ENCODE measurements around the gene R3HDM1. TPM values are rescaled to one million over a fixed set of nuclear protein-coding genes. Genes with fewer than 3 reads are reported as not detected.

Gene R3HDM1
- total RNA-seq, 4 donors from 2014 or later = 11.1 to 17.5 (median 15.7) TPM

GRCh38 chr2:135762530-135762929 is 231.2 kb downstream of the R3HDM1 start:
- ATAC-seq (ENCODE audit: low FRiP score) = no peak

DNA sequence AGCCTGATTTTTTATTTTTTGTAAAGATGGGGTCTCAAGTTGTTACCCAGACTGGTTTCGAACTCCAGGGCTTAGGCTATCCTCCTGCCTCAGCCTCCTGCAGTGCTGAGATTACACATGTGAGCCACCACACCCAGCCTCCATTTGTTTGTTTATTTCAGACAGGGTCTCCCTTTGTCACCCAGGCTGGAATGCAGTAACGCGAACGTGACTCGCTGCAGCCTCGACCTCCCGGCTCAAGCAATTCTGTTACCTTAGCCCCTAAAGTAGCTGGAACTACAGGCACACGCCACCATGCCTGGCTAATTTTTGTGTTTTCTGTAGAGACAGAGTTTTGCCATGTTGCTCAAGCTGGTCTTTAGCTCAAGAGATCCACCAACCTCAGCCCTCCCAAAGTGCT is 237.6 kb downstream of the R3HDM1 start:
- ATAC-seq (ENCODE audit: low FRiP score) = no peak
- TF ChIP-seq, protein P1, sequence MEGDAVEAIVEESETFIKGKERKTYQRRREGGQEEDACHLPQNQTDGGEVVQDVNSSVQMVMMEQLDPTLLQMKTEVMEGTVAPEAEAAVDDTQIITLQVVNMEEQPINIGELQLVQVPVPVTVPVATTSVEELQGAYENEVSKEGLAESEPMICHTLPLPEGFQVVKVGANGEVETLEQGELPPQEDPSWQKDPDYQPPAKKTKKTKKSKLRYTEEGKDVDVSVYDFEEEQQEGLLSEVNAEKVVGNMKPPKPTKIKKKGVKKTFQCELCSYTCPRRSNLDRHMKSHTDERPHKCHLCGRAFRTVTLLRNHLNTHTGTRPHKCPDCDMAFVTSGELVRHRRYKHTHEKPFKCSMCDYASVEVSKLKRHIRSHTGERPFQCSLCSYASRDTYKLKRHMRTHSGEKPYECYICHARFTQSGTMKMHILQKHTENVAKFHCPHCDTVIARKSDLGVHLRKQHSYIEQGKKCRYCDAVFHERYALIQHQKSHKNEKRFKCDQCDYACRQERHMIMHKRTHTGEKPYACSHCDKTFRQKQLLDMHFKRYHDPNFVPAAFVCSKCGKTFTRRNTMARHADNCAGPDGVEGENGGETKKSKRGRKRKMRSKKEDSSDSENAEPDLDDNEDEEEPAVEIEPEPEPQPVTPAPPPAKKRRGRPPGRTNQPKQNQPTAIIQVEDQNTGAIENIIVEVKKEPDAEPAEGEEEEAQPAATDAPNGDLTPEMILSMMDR (IDR thresholded peaks at IDR 0.05) = no peak

More at GRCh38 chr2:135762530-135762929, 231.2 kb downstream of the R3HDM1 start:
- TF ChIP-seq, protein P1 (IDR thresholded peaks at IDR 0.05) = no peak
- no peak for DNase-seq (ENCODE audit: low spot score)

GRCh38 chr2:135773319-135773718 is 242.0 kb downstream of the R3HDM1 start:
- ATAC-seq (ENCODE audit: low FRiP score) (no peak), DNase-seq (ENCODE audit: low spot score) (no peak)

More for the DNA sequence above, 237.6 kb downstream of the R3HDM1 start:
- no peak for DNase-seq (ENCODE audit: low spot score)

GRCh38 chr2:135773917-135774316 is 242.6 kb downstream of the R3HDM1 start:
- DNase-seq (ENCODE audit: low spot score) = no peak
- ATAC-seq (ENCODE audit: low FRiP score) = no peak
- TF ChIP-seq, protein P1 (IDR thresholded peaks at IDR 0.05) = no peak

More at GRCh38 chr2:135773319-135773718, 242.0 kb downstream of the R3HDM1 start:
- TF ChIP-seq, protein P1 (IDR thresholded peaks at IDR 0.05) = no peak

Small RNAs within 50 kb of the gene (small RNA-seq; reads per million reads assigned to genes)
- 7.1 reads per million, percentile 83 among the genes with 10 or more reads in this experiment for gene MIR128-1
- gene RNU6-512P = not detected

Other genes starting within 250 kb of the R3HDM1 start
- gene ZRANB3, start 266 bp upstream of the R3HDM1 start, total RNA-seq = 1 to 10 TPM; 3.3 to 4.0 (median 3.9) TPM
- gene UBXN4, start 210.4 kb downstream of the R3HDM1 start, total RNA-seq = 10 to 100 TPM; 60.1 to 86.7 (median 75.1) TPM